Stimulated activated CD4-positive, alpha-beta T cell treated with anti-CD3 and anti-CD28 coated beads, Interleukin-4, amount 100 ng/mL, for 4 hours (primary cell): Measurements from ENCODE around the gene CDC23.
"Not testable (repeated sequence)": the region's sequence is repeated elsewhere in the genome, so short reads cannot be mapped to it uniquely, and the experiment has no call there.

Experiments used
- DNase-seq, 2 experiments: peaks; one replicate each; pipeline ENCODE4 v3.0.0-alpha.2; 2020

Gene CDC23, protein sequence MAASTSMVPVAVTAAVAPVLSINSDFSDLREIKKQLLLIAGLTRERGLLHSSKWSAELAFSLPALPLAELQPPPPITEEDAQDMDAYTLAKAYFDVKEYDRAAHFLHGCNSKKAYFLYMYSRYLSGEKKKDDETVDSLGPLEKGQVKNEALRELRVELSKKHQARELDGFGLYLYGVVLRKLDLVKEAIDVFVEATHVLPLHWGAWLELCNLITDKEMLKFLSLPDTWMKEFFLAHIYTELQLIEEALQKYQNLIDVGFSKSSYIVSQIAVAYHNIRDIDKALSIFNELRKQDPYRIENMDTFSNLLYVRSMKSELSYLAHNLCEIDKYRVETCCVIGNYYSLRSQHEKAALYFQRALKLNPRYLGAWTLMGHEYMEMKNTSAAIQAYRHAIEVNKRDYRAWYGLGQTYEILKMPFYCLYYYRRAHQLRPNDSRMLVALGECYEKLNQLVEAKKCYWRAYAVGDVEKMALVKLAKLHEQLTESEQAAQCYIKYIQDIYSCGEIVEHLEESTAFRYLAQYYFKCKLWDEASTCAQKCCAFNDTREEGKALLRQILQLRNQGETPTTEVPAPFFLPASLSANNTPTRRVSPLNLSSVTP

DNA sequence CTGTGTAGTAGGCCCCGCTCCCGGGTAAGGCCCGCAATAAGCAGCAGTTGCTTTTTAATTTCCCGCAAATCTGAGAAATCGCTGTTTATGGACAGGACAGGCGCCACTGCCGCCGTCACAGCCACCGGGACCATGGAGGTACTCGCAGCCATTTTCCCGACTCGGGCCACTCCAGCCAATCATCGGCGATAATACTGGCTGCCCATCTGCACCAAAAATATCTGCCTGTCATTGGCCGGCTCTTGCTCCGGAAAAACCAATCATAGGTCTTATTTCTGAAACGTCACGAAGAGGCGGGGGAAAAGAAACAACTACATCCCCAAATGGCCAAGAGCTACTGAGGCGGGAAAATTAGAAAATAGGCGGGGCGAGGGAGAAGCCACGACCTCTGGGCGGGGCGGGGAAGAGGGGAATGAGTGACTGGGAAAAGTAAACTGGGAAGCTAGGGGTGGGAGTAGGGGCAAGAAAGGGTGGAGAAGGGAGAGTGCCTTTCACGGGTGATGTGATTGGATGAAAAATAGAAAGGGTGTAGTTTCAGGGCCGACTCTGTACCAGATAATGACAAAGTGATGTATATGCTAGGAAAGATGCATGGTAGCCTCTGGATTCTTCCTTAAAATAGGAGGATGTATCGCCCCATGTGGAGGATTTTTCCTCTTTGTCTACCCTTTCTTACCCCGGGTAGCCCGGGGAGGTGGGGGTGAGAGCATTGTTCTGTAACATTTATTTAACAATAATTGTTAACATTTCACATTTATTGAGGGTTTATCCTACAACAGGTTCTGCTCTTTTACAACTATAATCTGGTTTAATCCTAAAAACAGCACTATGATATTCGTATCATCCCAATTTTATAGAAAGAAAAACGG lies at the start of gene CDC23:
TSS of gene CDC23 (minus strand) at position 163 of the 869 bp plus-strand sequence. CDS start at position 152, 11 bp downstream.
- peak; percentile 75 to 89 for DNase-seq

DNA sequence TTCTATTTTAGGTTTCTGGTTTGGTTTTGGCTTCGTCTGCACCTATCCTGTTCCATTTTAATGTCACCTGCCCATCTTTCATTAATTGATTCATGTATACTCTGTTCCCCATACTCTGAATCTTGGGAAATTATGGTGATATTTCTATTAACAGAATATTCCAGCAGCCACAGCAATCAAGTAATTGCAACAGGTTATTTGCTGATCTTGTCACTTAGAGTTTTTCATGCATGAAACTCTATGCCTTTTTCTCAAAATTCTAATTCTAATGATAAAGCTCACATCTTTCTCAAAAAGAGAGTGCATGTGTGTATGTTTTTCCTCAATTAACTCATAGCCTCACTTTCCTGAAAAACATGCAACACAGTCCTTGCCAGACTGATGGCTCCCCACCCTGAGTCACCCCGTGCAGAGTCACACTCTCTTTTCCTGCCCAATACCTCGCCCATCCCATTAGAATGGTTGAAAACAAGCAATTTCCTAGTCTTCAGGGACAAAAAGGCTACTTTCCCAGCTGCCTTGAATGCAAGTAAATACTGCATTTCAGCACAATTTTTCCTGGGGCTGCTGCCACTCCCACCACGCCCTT lies 45.7 kb upstream of the CDC23 start:
- no peak for DNase-seq

DNA sequence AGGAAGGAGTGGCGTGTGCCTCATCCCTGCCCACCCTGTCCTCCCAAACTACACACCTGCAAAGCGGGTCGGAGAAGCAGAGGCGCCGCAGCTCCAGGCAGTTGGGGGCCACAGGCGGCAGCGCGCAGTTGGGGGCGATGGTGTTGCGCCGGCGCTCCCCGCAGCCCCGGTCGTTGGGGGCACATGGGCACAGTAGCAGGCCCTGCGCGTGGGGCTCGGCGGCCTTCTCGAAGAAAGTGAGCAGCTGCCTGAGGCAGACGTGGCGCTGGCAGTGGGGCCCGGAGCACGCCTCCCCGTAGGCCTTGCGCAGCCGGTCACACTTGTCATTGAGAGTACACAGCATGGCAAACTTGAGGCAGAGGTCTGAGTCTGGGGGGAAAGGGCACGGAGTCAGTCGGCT lies 44.5 kb upstream of the CDC23 start:
- no peak for DNase-seq

DNA sequence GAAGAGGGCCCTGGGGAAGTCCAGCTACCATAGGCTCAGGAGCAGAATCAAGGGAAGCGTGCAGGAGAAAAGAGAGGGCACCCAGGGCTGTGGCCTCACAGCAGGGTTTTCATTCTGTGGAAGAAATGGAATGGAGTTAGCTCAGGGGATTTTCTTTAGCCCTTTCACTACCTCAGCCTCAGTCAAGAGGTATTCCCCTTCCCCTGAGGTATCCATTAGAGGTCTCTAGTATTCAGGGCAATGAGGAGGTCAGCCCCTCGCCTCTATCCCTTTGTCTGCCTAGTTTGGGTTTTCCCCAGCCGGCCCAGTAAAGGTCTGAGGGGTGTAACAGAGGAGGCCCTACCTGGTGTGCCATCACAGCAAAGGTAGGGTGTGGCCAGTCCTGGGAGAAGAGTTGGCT lies 39.8 kb upstream of the CDC23 start:
- DNase-seq: no peak

DNA sequence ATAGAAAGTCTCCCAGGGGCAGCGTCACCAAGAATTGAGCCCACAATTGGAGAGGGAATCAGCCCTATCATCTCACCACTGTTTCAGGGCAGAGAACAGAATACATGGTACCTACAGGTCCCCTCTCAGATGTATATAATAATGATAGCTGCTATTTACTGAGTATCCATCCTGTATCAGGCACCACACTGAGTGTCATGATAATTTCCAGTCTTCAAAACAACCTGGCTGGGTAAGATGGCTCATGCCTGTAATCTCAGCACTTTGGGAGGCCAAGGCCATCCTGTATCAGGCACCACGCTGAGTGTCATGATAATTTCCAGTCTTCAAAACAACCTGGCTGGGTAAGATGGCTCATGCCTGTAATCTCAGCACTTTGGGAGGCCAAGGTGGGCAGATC lies 34.7 kb upstream of the CDC23 start:
- not testable (repeated sequence) for DNase-seq

DNA sequence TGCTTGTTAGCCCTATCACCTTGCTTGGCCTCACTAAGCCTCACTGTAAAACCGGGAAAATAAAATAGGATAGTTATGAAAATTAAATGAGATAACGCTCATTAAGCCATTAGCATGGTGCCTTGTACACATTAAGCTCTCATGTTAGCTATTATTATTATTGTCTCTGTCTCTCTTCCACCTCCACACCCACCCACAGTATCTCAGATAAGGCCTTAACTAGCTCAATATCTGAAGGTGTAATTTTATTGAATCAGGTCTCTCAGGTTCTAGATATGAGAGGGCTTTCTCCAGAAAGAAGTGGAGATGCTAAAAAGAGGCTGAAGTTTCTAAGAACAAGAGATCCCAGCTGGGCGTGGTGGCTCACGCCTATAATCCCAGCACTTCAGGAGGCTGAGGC lies 33.7 kb upstream of the CDC23 start:
- DNase-seq: no peak

DNA sequence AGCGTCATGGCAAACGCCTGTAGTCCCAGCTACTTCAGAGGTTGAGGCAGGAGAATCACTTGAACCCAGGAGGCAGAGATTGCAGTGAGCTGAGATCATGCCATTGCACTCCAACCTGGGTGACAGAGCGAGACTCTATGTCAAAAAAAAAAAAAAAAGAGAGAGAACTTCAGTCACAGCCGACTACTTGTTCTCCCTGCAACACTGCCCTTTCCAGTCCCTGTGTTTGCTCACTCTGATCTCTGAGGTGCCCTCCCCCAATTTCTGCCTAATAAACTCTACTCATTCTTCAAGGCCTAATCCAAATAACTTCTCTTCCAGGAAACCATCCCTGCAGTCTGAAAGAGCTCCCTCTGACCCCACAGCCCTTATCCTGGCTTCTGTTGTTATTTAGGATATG lies 33.2 kb upstream of the CDC23 start:
- no peak for DNase-seq

DNA sequence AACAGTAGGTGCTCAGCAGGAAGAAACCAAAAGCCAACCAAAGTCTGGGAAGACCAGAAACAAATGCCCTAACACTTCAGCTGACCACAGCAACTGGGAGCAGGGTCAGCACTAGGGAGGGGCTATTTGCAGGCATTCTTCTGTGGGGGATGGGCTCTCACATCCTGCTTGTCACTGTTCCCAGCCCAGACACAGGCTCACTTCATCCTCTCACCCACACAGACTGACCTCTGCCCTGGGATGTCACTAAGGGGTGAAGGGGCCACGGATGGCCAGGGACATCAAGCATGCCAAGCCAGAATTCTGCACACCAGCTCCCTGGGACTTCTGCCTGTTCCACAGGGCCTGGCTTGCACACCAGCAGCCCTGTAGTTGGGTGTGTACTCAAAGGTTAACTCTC lies 32.6 kb upstream of the CDC23 start:
- no peak for DNase-seq

DNA sequence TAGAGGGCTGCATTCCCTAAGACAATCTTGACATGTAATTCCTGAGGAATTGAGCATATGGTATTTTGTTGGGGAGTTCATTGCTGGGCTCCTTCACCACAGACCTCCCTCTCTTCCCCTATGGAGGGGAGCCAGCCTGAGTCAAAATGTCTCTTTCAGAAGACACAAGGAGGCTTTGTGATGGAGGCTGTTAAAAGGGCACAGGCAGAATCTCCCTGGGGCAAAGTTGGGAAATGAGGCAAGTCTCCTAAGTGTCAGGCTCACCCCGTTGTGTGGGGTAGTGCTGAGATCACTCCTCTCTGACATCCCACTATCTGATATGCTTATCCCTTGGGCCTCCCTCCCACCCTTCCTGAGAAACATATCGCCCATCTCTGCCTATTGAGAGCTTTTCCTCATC lies 30.7 kb upstream of the CDC23 start:
- no peak for DNase-seq

DNA sequence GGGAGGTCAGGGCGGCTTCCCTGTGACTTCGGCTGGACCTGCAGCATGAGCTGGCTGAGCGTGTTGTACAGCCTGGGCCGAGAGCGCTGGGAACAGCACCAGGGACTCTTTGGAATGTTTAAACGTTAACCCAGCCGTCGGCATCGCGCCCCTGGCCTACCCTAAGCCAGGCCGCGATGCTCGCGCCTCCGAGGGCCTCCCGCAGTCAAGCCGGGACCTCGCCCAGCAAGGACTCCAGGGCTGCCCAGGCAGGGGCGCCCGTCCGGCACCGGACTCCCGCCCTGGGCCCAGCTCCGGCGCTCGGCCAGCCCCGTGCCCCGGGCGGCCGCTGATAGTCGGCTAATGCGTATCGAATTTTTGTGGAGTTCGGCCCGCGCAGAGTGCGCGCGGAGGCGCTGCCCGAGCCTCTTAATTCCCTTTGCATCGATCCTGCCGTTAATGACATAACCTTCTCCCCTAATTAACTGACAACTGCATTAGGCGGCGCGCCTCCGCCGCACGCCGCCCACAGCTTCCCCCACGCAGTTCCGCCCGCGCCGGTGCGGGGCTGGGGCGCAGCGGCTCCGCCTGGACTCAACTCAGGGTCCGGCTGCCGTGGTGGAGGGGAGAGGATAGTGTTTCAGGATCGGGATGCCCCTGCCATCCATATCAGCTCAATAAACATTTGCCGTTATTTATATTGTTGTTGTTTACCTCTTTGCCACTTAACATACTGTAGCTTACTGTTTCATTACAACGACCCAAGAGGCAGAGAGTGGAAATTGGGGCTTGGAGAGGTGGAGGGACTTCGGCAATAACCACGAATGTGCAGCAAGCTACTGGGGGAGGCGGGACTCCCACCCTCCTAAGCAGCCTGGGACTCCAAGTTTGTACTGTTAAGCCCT lies 28.8 kb upstream of the CDC23 start:
- DNase-seq: peak in 1 of 2 experiments; percentile 2

DNA sequence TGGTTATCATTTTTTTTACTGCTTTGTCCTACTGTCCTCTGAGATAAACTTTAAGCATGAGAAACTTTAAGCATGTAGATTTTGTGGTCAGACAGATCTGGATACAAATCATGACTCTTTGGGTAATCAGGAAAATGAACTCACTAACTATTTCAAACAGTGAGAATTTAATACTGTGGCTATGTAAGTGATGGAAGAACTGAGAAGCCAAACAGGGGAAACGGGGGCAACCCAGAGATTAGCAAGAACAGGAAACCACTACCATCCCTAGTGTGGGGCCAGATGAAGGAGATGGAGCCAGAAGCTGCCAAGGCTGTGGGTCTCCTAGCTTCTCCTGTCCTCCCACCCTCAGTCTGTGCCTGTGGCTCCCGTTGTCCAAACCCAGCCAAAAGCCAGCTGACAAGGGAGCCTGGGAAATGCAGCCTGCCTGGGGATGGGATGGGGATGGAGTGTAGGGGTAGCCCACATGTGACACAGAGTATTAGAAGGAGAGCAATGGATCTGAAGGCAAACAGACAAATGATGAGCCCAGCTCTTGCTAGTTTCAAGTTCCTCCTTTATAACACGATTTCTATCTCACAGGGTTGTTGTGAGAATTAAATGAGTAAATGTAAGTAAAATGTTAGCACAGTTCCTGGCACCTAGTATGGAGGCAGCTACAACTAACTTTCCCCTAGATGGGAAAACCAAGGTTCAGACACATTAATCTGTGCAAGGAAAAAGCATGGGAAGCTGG lies 27.7 kb upstream of the CDC23 start:
- DNase-seq: no peak

DNA sequence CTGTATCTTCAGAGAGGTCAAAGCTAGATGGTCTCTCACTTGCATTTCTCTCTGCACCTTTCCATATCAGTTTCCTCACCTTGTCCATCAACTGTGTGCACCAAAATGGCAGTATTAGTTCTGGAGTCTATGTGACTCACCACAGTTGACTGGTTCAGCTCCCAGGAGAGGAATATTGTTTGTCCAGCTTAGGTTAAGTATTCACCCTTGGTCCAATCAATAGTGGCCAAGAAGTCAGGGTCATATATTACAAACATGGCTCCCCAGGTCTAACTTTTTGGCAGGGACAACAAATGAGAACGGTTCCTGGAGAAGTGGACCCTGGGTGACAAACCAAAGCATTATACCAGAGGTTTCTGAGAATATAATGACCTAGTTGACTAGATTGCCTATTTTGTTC lies 24.9 kb upstream of the CDC23 start:
- no peak for DNase-seq

DNA sequence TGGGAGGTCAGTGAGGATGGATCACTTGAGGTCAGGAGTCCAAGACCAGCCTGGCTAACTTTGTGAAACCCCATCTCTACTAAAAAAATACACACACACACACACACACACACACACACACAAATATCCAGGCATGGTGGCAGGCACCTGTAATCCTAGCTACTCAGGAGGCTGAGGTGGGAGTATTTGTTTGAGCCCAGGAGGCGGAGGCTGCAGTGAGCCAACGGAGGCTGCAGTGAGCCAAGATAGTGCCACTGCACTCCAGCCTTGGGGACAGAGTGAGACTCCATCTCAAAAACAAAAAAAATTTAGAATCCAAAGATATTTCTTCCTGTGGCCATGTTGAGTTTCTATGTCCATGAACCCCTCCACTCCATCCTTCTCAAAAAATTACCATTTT lies 21.5 kb upstream of the CDC23 start:
- no peak for DNase-seq

DNA sequence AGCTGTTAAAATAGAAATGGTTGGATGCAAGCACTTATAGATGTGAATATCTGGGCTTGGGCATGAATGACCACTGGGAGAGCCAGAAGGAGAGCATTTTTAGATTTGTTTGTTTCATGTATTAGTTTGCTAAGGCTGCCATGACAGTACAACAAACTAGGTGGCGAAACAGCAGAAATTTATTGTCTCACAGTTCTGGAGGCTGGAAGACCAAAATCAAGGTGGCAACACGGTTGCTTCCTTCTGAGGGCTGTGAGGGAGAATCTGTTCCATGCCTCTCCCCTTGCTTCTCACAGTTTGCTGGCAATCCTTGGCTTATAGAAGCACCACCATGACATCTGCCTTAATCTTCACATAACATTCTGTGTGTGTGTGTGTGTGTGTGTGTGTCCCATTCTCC lies 20.2 kb upstream of the CDC23 start:
- DNase-seq: no peak

DNA sequence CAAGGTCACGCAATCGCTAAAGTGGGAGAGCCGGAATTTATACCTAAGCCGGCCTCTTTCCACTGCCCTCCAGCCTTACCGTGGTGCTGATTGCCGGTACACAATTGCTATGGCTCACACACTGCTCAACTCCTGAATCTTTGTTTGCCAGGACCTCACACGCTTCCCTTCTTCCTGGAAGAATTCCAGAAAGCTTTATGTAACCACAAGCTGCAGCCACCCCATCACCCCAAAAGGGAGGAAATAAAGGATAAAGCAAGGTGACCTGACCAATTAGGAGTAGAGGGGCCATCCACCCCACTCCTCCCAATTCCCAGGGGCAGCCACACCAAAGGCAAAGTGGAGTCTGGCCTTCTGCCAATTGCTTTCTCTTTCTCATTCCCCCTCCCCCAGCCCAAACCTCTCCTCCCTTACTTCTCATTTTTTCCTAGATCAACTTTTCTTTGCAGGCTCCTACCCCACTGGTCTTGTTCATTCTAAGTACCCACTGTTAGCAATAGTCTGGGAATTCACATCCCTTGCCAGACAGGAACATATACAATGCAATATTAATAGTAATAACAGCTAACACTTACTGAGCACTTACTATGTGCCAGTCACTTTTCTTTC lies 18.0 kb upstream of the CDC23 start:
- DNase-seq: no peak

DNA sequence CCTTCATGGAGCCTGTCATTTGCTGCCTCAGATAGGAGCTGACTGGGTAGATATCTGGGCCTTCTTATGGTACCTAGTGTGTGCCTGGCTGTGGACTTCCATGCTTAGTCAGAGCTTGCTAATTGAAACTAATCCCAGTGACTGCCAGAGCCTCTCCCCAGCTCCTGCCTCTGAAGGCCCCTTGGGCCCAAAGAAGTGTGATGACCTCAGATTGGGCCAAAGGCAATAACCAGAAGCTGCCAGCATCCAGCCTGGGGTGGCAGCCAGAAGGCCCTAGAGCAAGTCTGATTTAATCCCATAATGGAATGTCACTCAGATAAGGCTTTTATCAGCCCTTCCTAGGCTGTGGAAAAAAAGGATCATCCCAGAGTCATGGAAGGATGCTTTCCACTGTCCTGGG lies 17.1 kb upstream of the CDC23 start:
- DNase-seq: no peak

DNA sequence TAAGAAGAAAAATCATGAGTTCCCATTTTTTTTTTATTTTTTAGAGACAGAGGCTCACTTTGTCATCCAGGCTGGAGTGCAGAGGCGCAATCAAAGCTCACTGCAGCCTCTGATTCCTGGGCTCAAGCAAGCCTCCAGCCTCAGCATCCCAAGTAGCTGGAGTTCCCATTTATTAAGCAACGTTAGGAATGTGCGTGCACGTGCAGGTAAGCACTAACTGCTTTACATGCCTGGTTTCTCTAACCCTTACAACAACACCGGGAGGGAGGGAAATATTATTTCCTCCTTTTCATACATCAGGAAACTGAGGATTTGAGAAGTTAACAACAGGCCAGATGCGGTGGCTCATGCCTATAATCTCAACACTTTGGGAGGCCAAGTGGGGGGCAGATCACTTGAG lies 16.3 kb upstream of the CDC23 start:
- DNase-seq: no peak

DNA sequence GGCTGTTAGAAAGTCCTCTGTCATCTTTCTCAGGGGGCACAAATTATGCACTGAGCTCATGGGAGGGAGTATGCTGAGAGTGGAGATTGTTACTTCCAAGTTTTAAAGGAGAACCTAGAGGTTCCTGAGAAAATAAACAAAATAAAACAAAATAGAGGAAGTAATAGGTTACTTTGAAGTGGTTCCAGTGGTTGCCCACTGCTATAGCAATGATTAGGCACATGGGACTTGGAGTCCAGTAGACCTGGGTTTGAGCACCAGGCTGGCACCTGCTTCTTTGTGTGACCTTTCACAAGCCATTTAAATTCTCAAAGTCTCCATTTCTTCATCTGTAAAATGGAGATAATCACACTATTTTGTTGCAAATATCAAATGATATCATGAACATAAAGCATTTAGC lies 13.8 kb upstream of the CDC23 start:
- DNase-seq: no peak

DNA sequence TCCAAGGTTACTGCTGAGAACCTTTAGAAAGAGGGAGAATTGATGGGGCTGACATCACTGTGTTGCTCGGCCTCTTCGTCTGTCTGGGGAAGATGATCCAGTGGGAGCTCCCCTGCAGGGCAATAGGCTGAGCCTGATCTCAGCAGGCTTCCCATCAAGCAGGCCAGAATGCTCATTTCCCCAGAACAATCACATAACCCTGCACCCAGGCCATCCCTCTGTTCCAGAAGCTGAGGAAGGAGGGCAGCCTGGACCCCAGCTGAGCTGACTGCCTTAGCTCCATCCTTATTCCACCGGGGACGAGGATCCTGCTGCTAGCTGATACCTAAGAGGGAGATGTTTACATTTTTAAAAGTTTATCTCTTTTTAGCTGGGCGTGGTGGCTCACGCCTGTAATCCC lies 11.6 kb upstream of the CDC23 start:
- DNase-seq: no peak

DNA sequence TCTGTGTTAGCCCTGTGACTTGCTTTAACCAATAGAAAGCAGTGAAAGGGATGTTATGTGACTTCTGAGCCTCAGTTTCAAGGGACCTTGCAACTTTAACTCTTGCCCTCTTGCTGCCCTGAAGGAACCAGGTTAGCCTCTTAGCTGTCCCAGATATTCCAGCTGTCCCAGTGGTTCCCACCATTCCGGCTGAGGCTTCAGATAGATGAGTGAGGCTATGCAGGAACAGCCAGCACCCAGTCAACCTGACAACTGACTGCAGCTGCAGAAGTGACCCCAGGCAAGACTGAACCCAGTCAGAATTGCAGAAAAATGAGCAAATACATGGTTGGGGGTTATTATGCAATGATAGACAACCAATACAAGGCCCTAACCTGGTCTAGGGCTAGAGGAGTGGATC lies 10.4 kb upstream of the CDC23 start:
- no peak for DNase-seq

DNA sequence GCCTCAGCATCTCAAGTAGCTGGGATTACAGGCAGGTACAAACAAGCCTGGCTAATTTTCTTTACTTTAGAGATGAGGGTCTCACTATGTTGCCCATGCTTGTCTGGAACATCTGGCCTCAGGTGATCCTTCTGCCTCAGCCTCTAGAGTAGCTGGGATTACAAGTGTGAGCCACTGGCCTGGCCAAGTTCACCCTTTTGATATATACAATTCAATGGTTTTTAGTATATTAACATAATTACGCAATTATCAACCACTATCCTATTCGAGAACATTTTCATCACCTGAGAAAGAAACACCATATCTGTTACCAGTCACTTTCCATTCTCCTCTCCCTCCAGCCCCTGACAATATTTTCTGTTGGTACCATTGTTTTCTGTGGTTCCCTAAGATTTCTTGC lies 3.7 kb upstream of the CDC23 start:
- no peak for DNase-seq
